ENCODE measurements around the gene HRK.

The HRK gene

GRCh38 chr12:116849216-116849615 is 32.0 kb downstream of the HRK start:
- H3K27me3 Mint-ChIP-seq (ENCODE audit: low read depth, poor library complexity): peaks cover 9% of the 10 kb centered on the region
- no peak for DNase-seq
- no peaks in the 10 kb centered on the region for H3K9me3 Mint-ChIP-seq
- TF ChIP-seq CTCF (IDR thresholded peaks at IDR 0.05): no peak
- H3K27ac Mint-ChIP-seq: no peak overlapping the region
- peaks cover 20% of the 10 kb centered on the region for H3K36me3 Mint-ChIP-seq (ENCODE audit: low read depth)
- peaks cover 9% of the 10 kb centered on the region for H3K4me1 Mint-ChIP-seq
- no peak overlapping the region for H3K4me3 Mint-ChIP-seq

DNA sequence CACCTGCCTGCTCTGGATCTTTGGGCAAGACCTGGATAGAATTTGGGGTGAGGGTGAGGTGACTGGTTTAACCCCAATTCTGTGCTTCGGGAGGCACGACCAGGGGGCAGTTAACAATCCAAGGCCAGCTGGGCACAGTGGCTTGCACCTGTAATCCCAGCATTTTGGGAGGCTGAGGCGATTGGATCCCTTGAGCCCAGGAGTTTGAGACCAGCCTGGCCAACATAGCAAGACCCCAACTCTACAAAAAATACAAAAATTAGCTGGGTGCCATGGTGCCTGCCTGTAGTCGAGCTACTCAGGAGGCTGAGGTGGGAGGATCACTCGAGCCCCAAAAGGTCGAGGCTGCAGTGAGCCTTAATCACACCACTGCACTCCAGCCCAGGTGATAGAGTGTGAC is 38.2 kb downstream of the HRK start:
- peaks cover 5% of the 10 kb centered on the region for H3K27me3 Mint-ChIP-seq (ENCODE audit: low read depth, poor library complexity)
- H3K4me1 Mint-ChIP-seq: no peaks in the 10 kb centered on the region
- peaks cover 26% of the 10 kb centered on the region for H3K36me3 Mint-ChIP-seq (ENCODE audit: low read depth)
- DNase-seq: no peak
- H3K27ac Mint-ChIP-seq: no peak overlapping the region
- no peaks in the 10 kb centered on the region for H3K9me3 Mint-ChIP-seq
- TF ChIP-seq CTCF (IDR thresholded peaks at IDR 0.05): no peak
- no peak overlapping the region for H3K4me3 Mint-ChIP-seq

DNA sequence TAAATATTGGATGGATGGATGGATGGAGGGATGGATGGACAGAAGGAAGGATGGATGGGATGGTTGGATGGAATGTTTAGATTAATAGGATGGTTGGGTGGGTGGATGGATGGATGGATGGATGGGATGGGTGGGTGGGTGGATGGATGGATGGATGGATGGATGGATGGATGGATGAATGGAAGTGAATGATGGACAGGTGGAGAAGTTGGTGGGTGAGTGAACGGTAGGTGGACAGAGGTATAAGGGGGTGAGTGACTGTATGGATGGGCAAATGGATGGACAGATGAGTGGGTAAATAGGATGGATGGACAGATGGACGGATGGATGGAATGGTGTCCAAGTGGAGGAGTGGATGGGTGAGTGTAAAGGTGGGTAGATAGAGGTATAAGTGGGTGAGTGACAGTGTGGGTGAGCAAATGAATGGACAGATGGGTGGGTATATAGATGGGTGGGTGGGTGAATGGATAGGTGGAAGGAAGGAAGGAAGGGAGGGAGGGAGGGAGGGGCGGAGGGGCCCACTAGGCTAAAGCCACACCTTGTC is 41.9 kb downstream of the HRK start:
- Mint-ChIP-seq H3K4me3 (no peak overlapping the region), H3K27ac (no peak overlapping the region), H3K9me3 (peaks cover 4% of the 10 kb centered on the region), H3K27me3 (ENCODE audit: low read depth, poor library complexity) (peaks cover 3% of the 10 kb centered on the region), H3K4me1 (peaks cover 7% of the 10 kb centered on the region), H3K36me3 (ENCODE audit: low read depth) (peaks cover 53% of the 10 kb centered on the region)
- TF ChIP-seq CTCF (IDR thresholded peaks at IDR 0.05): no peak
- no peak for DNase-seq

GRCh38 chr12:116838365-116838764 is 42.9 kb downstream of the HRK start:
- peaks cover 12% of the 10 kb centered on the region for H3K4me1 Mint-ChIP-seq
- H3K27me3 Mint-ChIP-seq (ENCODE audit: low read depth, poor library complexity): peaks cover 3% of the 10 kb centered on the region
- no peak for TF ChIP-seq CTCF (IDR thresholded peaks at IDR 0.05)

GRCh38 chr12:116837097-116837496 is 44.1 kb downstream of the HRK start:
- H3K4me1 Mint-ChIP-seq: peaks cover 19% of the 10 kb centered on the region
- peaks cover 64% of the 10 kb centered on the region for H3K36me3 Mint-ChIP-seq (ENCODE audit: low read depth)
- H3K27me3 Mint-ChIP-seq (ENCODE audit: low read depth, poor library complexity): peaks cover 3% of the 10 kb centered on the region
- no peak for DNase-seq
- TF ChIP-seq CTCF (IDR thresholded peaks at IDR 0.05): no peak
- H3K9me3 Mint-ChIP-seq: peaks cover 4% of the 10 kb centered on the region
- H3K4me3 Mint-ChIP-seq: no peak overlapping the region
- peak overlapping the region; percentile 44 for H3K27ac Mint-ChIP-seq

More at GRCh38 chr12:116838365-116838764, 42.9 kb downstream of the HRK start:
- H3K27ac Mint-ChIP-seq: no peak overlapping the region
- peaks cover 4% of the 10 kb centered on the region for H3K9me3 Mint-ChIP-seq
- no peak for DNase-seq
- no peak overlapping the region for H3K4me3 Mint-ChIP-seq
- H3K36me3 Mint-ChIP-seq (ENCODE audit: low read depth): peaks cover 55% of the 10 kb centered on the region

DNA sequence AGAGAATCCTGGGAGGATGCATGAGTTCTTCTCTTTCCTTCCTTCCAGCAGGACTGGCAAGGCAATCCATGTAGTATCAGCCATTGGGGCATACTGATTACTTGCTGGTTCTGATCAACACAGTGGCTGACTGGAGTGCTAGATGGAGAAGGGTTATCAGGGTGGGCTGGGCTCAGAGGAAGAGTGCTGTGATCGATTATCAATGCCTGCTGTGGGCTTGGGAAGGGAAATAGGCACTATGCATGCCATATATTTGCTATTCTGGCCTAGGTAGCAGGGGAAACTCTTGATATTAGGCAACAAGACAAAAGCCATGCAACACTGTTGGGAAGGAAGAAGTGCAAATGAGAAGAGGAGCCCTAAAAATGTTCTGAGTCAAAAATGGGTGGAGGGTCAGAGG is 45.8 kb downstream of the HRK start:
- Mint-ChIP-seq H3K4me1 (peaks cover 19% of the 10 kb centered on the region), H3K27me3 (ENCODE audit: low read depth, poor library complexity) (peaks cover 3% of the 10 kb centered on the region), H3K27ac (peak overlapping the region; percentile 81), H3K4me3 (no peak overlapping the region), H3K9me3 (peaks cover 4% of the 10 kb centered on the region), H3K36me3 (ENCODE audit: low read depth) (peaks cover 71% of the 10 kb centered on the region)
- DNase-seq: no peak
- no peak for TF ChIP-seq CTCF (IDR thresholded peaks at IDR 0.05)
